ENCODE results near the gene MTMR3.

- no peak for TF ChIP-seq POLR2A (IDR thresholded peaks at IDR 0.05)
- no peak for TF ChIP-seq CTCF (IDR thresholded peaks at IDR 0.05)
These were observed 157.7 kb downstream of the MTMR3 start for GRCh38 chr22:30040499-30041260.
